HepG2 (cell line): ENCODE measurements around the gene ANKRD12.

Experiments
- BRD4 ChIP-seq: sonication (generic); formaldehyde crosslinking; IDR thresholded peaks from 2 replicates; pipeline ENCODE4 v1.4.0; 2020; ENCODE audit warnings: missing genetic modification reagents
- EP300 ChIP-seq, 3 experiments: sonication (generic) in 1 of 3; formaldehyde crosslinking in 1 of 3; IDR thresholded peaks; 2 replicates each; pipeline versions ENCODE4 v1.5.1 to v1.6.1; 2011 to 2020; ENCODE audit warnings: low read depth in 2 of 3, low read length in 2 of 3, borderline replicate concordance in 1 of 3, improper control_type of control experiment in 1 of 3, mild to moderate bottlenecking in 1 of 3, missing genetic modification reagents in 1 of 3, moderate library complexity in 1 of 3
- FOXJ3 ChIP-seq: sonication (generic); formaldehyde crosslinking; IDR thresholded peaks from 2 replicates; pipeline ENCODE4 v1.4.0; 2020; ENCODE audit warnings: missing genetic modification reagents, mild to moderate bottlenecking, borderline replicate concordance
- FOXK1 ChIP-seq: sonication (generic); formaldehyde crosslinking; IDR thresholded peaks from 2 replicates; pipeline ENCODE4 v1.4.0; 2020; ENCODE audit warnings: low read depth, missing genetic modification reagents, borderline replicate concordance
- ISL2 ChIP-seq: sonication (generic); formaldehyde crosslinking; IDR thresholded peaks from 2 replicates; pipeline ENCODE4 v1.5.0; 2020; ENCODE audit warnings: missing genetic modification reagents
- KAT2B ChIP-seq: fragments of 150-350 bp; IDR thresholded peaks from 2 replicates; pipeline ENCODE4 v1.6.1; 2014; ENCODE audit warnings: low read depth, low read length, borderline replicate concordance
- KDM1A ChIP-seq: IDR thresholded peaks from 2 replicates; pipeline ENCODE4 v1.6.1; 2016; ENCODE audit warnings: missing compliant biosample characterization
- SIN3A ChIP-seq: IDR thresholded peaks from 2 replicates; pipeline ENCODE4 v1.6.1; 2011; ENCODE audit warnings: low read depth, mild to moderate bottlenecking, control low read depth, low read length, borderline replicate concordance
- TF ChIP-seq, protein P1 (sequence below): sonication (generic); formaldehyde crosslinking; IDR thresholded peaks from 2 replicates; pipeline ENCODE4 v1.4.0; 2020; ENCODE audit warnings: low read depth, missing genetic modification reagents

DNA sequence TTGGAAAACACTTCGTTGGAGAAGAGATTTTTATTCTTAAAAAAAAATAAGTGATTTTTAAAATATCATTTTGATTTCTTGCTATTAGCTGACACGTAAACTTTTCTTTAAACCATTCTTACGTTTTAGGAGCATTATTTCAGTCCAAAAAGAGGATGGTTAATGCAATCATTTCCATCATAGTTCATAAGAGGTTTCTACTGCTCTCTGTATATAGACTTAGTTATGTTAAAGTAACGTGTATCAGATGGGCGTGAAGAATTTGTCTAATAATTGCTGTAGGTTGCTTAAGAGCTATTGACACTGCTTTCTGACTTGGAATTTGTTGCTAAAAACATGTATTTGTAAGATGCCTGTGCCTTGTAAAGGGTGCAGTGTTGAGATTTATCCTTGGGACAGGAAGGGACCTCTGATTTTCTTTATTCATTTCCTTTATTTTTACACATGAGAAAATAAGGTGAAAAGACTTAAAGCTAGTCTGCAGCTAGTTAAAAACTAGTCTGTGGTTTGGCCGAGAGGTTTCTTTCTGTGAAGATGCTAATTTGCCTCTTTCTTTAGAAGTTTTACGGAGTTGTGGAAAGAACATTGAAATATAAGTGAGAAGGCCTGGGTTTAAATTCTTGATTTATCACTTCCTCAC is 2.9 kb downstream of the ANKRD12 start:
- TF ChIP-seq KDM1A (CRISPR knock-in tag): no peak
- TF ChIP-seq FOXK1: no peak
- no peak for TF ChIP-seq ISL2 (CRISPR knock-in tag)
- TF ChIP-seq SIN3A: no peak
- TF ChIP-seq EP300 (IDR thresholded peaks at IDR 0.05; ENCODE audit: low read depth in 2 of 2, low read length in 2 of 2): no peak
- no peak for TF ChIP-seq EP300 (CRISPR knock-in tag; IDR thresholded peaks at IDR 0.05; ENCODE audit: borderline replicate concordance)
- no peak for TF ChIP-seq FOXJ3 (CRISPR knock-in tag)
- TF ChIP-seq, protein P1, sequence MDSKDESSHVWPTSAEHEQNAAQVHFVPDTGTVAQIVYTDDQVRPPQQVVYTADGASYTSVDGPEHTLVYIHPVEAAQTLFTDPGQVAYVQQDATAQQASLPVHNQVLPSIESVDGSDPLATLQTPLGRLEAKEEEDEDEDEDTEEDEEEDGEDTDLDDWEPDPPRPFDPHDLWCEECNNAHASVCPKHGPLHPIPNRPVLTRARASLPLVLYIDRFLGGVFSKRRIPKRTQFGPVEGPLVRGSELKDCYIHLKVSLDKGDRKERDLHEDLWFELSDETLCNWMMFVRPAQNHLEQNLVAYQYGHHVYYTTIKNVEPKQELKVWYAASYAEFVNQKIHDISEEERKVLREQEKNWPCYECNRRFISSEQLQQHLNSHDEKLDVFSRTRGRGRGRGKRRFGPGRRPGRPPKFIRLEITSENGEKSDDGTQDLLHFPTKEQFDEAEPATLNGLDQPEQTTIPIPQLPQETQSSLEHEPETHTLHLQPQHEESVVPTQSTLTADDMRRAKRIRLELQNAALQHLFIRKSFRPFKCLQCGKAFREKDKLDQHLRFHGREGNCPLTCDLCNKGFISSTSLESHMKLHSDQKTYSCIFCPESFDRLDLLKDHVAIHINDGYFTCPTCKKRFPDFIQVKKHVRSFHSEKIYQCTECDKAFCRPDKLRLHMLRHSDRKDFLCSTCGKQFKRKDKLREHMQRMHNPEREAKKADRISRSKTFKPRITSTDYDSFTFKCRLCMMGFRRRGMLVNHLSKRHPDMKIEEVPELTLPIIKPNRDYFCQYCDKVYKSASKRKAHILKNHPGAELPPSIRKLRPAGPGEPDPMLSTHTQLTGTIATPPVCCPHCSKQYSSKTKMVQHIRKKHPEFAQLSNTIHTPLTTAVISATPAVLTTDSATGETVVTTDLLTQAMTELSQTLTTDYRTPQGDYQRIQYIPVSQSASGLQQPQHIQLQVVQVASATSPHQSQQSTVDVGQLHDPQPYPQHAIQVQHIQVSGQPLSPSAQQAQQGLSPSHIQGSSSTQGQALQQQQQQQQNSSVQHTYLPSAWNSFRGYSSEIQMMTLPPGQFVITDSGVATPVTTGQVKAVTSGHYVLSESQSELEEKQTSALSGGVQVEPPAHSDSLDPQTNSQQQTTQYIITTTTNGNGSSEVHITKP: no peak
- no peak for TF ChIP-seq KAT2B
- no peak for TF ChIP-seq BRD4 (CRISPR knock-in tag)
